ENCODE measurements around the gene SUPT5H. TPM values are rescaled to one million over a fixed set of nuclear protein-coding genes. Genes with fewer than 3 reads are reported as not detected.

The SUPT5H gene
- total and polyA plus RNA-seq, 2 of the 13 experiments (the other 11 are each of a cell fraction or from before 2014, with no cell fraction given): 48.2 to 51.7 TPM

GRCh38 chr19:39445196-39446111, at the start of gene SUPT5H (continued):
- TF ChIP-seq ATF3 (CRISPR knock-in tag; IDR thresholded peaks at IDR 0.05) (0 out of 2 replicates have a peak, but pooled peaks have one; percentile 43), ZBTB3 (CRISPR knock-in tag; IDR thresholded peaks at IDR 0.05; ENCODE audit: borderline replicate concordance, low read depth) (no peak), MIXL1 (CRISPR knock-in tag; IDR thresholded peaks at IDR 0.05) (peak; percentile 72), ZBTB14 (CRISPR knock-in tag; IDR thresholded peaks at IDR 0.05) (no peak), ISX (CRISPR knock-in tag; conservative IDR thresholded peaks at IDR 0.05) (no peak), ZNF17 (CRISPR knock-in tag; IDR thresholded peaks at IDR 0.05) (no peak), TFDP1 (CRISPR knock-in tag; IDR thresholded peaks at IDR 0.05; ENCODE audit: borderline replicate concordance) (peak; percentile 89), YEATS2 (CRISPR knock-in tag; IDR thresholded peaks at IDR 0.05; ENCODE audit: borderline replicate concordance) (peak; percentile 99), FUBP1 (CRISPR knock-in tag; IDR thresholded peaks at IDR 0.05; ENCODE audit: borderline replicate concordance) (no peak), ZNF547 (CRISPR knock-in tag; IDR thresholded peaks at IDR 0.05) (peak; percentile 95; the same call in 1 of the 2 replicates), ZNF253 (CRISPR knock-in tag; IDR thresholded peaks at IDR 0.05; ENCODE audit: borderline replicate concordance) (no peak), FOSL1 (CRISPR knock-in tag; IDR thresholded peaks at IDR 0.05; ENCODE audit: borderline replicate concordance) (no peak), ZNF564 (CRISPR knock-in tag; IDR thresholded peaks at IDR 0.05) (0 out of 2 replicates have a peak, but pooled peaks have one; percentile 33), E2F2 (CRISPR knock-in tag; IDR thresholded peaks at IDR 0.05; ENCODE audit: borderline replicate concordance) (no peak), GATAD1 (CRISPR knock-in tag; IDR thresholded peaks at IDR 0.05) (peak; percentile 94), ARNTL (CRISPR knock-in tag; IDR thresholded peaks at IDR 0.05) (no peak), AKNA (CRISPR knock-in tag; IDR thresholded peaks at IDR 0.05; ENCODE audit: borderline replicate concordance) (no peak)
